ENCODE measurements around the gene PHF21A.
"Not testable (repeated sequence)": the region's sequence is repeated elsewhere in the genome, so short reads cannot be mapped to it uniquely, and the experiment has no call there.

Gene PHF21A

DNA sequence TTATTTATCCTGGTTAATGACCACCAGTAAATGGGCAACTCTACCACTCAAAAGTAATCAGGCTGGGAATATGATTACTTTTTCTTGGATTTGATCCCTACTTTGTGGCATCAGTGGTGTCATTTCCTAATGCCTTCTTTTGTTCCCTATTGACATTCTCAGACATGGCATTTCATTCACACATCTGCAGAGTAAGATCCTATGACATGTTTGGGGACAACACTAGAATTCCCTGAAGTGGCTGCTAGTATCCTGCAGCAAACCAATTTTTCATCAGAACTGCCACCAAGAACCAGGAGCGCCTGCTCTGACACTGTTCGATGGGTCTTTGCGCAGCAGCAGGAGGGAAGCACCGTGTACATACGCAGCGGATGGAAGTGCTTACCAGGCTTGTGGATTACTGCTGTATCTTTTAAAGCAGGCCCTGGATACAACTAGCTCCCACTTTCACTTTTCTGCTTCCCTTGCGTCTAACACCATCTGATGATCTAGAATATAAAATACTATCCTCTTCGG is 101.1 kb downstream of the PHF21A start:
- no peak for DNase-seq

DNA sequence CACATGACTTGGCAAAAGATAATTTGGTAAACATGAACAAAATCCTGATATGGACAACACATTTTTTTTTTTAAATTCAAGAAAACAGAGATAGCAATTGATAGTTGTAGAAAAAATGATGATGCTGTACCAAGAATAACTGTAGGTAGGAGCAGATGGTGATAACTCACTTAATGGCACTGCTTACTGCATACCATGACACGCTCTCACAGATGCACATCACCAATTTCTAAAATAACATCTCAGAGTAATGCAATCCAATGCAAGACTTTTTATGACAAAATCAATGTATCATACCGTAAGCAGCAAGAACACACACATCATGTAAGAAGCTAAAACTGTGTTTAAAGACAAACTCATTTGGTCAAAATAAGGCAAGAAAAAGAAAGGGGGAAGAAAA is 102.6 kb downstream of the PHF21A start:
- no peak for DNase-seq

DNA sequence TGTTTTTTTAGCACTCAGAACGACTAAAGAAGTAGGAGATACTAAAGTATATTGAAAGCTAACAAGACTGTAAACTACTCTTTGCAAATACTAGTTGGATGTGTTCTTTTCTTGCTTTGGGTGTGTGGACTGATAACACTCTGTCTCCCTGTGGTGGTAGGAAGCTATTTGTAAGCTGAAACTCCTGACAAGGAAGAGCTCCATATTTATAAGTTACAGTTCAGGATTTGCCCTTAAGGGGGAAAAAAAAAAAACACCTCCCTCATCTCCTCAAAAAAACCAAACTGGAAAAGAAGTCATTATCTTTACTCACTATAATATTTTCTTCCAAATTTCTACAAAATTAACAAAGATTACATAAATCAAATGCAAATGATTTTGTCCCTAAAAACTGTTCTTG is 103.9 kb downstream of the PHF21A start:
- no peak for DNase-seq

DNA sequence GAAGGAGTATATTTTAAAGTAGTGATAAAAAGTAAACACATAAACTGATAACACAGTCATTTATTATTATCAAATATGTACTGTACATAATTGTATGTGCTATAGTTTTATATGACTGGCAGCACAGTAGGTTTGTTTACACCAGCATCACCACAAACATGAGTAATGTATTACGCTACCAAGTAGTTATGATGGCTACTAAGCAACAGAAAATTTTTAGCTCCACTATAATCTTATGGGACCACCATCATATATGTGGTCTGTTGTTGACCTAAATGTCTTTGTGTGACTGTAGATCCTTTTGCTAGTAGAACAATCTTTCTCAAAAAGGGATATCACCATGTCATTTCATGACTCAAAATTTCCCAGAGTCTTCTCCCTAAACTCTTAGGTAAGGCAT is 105.3 kb downstream of the PHF21A start:
- DNase-seq, result no peak

DNA sequence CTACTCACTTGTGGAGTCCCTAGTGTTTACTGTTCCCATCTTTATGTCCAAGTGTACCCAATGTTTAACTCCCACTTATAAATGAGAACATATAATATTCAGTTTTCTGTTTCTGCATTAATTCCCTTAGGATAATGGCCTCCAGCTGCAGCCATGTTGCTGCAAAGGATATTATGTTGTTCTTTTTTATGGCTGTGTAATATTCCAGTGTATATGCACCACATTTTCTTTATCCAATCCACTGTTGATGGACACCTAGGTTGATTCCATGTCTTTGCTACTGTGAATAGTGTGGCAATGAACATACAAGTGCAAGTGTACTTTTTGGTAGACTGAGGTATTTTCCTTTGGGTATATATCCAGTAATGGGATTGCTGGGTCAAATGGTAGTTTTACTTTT is 107.1 kb downstream of the PHF21A start:
- DNase-seq, result not testable (repeated sequence)

DNA sequence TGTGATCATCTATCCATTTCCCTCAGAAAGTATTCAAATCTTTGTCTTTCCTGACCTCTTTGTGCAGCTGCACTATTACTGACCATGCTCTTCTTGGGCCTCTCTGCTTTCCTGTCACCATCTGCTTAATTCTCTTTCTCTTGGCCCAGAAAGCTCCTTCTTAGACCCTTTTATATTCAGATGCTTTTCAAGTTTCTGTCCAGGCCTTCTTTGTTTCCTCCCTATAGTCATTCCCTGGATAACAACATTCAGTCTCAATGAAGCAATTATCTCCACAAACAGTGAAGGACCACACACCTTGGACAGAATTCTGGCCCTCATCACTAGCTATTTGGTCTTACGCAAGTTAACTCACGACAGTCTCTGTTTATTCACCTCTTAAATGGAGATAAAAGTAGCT is 109.1 kb downstream of the PHF21A start:
- DNase-seq, result no peak

DNA sequence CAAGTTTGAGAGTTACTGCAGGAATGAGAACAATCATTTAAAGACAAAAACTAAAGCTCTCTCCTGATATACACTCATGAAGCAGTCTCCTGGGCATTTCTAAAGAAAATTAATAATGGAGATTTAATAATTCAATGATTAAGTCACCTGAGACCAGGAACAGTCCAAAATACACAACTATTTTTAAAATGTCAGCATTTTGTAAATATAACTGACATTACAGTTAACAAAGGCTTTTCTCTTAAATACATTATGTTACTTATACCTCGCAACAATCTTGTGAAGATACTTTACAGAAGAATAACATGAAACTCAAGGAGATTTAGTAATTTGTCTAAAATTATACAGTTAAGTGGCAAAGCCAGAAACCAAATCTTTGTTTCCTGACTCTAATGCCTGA is 111.2 kb downstream of the PHF21A start:
- DNase-seq, result no peak

DNA sequence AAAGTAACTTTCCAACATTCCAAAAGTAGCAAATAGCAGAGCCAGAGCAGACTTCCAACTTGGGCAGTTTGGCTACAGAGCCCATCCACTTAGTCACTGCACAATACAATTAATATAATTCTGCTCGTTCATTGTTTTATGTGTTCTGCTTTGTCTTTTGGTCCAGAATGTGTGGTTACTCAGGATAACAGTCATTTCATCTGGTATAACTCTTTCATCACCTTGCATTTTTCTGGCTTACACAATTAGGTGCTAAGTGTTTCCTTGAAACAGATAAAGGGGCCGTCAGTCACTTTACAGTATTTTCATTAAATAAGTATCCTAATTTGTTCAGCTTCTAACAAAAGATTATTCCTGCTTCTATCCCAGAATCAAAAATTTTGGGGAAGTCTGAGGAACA is 111.6 kb downstream of the PHF21A start:
- DNase-seq, result no peak

DNA sequence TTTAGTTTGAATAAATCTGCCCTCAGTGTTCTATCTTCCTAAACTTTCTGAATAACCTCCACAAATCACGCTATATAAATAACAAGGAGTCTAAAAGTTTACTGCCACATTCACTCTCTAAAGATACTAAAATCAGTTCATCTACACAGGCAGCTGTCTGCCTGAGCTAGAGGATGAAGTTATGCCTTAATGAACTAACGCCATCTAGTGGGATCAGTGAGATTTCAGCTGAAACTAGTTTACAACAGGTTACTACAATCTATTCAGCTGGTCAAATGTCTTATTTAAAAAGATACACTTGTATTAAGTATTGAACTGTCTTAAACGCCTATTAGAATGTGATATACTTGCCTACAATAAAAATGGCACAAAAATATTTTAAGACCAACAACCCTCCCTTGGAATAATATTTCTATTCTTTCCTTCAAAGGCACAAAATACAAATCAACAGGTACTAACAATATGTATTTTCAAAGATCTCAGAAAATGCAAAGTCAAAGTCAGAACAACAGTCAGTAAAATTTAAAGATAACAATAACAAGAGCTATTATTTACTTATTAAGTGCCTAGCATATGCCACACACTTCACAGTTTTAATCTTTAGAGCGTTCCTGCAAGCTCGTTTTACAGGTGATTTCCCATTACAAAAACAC is 114.7 kb downstream of the PHF21A start:
- DNase-seq, result peak; percentile 36

DNA sequence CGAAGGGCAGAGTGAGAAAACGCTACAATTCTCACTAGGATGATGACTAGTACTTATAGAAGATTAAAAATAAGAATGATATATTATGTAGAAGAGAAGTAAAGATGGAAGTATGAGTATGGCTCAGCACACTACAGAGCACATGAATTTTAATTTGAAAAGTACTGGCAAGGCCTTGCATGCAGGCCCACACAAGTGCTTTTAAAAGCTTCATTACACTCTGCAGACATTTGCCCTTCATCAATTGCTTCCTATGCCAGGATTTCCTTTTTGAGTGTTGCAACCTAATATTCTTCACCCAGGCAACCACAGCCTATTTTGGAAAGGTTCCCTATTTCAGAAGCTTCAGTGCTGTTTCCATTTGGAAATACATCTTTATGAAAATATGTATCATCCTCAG is 117.7 kb downstream of the PHF21A start:
- peak; percentile 19 for DNase-seq

DNA sequence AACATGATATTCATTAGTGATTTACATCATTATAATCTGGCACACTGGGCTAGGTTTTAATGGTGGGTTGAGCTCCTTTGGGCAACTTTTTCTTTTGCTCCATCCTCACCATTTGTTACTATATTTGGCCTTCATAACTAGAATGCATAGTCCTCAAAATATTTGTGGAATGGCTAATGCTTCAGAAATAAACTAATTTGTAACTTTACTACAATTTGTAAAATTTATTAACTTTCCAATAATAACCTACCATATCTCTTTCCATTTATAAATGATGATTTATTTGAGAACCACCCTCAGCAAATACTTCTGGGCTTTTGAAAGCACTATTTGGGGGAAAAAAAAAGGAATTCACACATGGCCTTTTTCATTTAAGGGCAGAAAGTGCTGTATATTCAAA is 119.1 kb downstream of the PHF21A start:
- no peak for DNase-seq

DNA sequence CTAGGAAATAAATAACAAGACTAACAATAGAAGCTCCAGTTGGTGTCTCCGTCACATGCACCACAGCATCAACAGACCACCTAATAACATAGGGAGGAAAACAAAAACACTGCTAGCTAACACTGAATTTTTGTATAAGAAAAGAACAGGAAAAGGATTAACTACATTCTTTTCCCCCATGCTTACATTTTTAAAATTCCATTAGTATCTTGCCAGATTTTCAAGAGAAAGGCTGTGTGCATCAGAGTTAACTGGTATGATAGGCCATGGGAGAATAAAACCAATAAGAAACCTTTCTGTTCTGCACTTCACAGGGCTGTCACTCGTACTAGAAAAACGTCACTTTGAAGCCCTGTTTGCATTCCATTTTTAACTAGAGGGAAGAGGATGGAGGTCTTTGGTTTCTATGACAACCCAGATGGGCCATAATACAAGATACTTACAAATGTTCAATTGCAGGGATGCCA is 119.8 kb downstream of the PHF21A start:
- DNase-seq, result no peak

DNA sequence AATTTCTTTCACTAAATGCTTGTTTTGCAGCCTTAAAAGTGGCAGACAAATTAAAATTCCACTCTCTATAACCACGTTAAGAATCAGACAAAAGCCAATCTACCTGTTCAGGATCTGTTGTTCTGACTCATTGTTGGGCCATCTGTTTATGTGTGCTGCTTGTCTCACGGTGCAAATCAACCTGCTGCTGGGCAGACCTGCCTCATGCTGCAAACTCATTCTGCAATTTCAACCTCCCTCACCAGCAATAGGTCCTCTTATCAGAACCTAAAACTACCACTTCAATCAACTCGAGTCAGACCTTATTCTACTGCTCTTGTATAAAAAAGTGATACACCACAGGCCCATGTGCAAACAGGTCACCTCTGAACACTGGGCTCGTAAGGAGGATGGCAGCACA is 123.7 kb downstream of the PHF21A start:
- no peak for DNase-seq

DNA sequence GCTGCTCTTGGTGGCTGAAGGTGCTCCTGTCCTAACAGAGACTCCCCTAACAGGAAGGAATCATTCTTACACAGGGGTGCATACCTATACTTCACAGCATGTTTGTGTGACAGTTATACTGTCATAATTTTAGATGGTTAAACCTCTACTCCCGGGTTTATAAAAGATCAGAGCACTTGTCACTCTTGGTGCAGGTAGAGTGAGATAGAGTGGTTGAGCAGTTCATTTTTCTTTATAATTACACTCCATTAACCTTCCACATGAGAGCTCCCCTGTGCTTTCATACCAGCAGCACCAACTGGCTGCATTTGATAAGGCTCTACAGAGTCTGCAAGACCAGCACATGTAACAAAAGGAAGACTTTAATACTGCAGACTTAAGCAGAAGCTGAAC is 125.9 kb downstream of the PHF21A start:
- no peak for DNase-seq

DNA sequence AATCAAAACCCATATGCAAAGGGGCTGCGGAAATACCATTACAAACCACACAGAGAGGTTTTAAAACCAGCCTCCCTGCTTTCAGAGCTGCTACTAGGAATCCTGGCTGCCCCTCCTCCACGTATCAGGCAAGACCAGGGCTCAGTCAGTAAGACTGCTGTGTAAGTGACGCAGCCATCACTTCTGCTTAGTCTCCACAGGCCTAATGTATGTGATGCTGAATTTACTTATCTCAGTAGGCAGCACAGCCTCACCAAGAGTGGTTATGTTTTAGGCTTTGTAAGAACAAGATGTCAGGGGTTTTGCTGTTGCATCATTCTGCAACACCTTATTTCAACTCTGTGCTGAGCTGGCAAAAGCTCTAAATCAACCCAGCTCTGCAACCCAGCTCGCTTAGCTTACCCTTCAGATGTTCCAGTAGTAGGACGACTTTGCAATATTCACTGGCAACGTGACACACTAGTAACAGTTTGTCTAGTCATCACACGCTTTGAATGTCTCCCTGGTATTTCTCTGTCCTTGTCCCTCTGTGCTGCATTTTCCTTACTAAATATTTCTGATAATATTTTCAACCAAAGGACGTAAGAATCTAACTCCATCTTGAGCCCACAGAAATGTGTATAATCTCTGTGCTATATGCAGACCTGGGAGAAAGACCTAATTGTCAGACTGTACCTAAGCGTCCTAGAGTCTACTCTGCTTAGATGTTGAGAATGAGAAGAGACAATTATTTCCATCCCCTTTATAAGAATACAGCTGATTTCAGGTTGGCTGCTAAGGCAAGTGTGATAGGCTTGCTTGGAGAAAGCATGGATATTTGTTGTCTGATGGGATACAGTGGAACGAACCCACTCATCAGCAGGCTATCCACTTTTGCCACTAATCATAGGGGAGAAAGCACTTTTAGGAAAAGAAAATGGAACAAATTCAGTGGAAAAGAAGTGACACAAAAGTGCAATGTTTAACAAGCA is 126.6 kb downstream of the PHF21A start:
- DNase-seq, result no peak

DNA sequence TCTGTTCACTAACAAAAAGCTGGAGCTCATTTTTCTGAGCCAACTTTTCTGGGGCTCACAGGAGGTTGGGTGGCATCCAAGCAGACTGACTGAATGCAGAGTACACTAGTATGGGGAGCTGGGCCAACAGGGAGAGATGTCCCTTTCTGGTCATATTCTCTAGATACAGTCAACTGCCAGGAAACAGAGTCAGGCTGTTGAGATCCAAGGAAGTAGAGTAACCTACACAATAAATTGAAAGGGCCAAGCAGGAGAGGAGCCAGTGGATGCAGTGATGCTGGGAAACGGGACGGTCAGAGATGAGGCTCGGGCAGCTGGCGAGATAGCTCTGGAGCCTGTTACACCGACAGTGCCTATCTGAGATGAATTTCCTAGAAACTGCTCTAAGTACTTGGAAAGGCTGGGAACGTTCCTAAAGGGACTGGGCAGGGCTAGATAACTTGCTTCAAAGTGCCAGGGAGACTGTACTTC is 127.7 kb downstream of the PHF21A start:
- DNase-seq, result no peak

DNA sequence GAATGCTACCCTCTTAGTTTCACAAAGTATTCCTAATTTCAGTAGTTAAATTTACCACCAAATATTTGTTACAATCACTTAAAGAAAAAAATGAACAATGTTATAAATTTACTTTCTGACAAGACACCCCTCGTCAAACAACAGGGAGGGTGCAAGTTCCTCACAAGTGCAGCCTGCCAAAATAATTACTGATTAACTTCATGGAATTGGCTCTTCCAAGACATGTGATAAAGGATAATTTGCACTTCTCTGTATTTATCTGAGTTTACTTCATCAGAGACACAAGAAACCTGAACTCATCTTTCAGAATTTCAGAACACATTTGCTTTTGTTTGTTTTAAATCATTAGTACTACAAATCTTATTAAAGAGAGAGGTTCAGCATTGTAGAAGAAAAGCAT is 132.3 kb downstream of the PHF21A start:
- DNase-seq, result no peak

DNA sequence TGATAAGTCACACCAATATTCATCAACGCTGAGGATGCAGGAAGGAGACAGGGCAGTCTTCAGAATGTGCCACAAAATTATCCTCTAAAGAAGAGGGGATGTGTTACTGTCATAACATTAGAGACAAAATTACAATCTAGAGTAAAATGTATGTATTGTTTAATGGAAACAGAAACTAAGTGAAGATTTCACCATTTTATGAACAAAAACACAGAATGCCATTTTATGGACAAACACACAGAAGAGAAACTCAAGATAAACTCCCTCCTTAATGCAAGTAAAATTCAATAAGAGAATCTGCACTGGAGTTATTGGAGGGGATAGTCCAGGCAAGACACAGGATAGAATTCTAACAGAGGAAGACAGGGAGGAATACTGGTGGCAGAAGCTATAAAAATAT is 136.0 kb downstream of the PHF21A start:
- DNase-seq, result no peak

DNA sequence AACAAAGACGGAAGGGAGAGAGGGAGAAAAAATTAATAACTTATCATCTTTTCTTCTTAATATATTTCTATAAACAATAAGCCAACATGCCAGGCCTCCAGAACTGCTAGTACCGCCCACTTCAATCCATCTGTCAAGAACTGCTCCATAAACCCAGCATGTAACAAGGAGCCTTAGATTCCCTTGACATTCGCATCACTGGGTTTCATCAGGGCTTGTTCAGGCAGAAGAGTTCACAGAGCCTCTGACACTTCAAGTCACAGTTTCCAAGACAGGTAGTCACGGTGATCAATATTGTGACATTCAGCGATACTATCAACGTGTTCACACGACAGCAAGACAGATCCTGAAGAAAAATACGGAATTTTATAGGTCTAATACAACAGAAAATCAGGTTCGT is 137.1 kb downstream of the PHF21A start:
- DNase-seq, result no peak

DNA sequence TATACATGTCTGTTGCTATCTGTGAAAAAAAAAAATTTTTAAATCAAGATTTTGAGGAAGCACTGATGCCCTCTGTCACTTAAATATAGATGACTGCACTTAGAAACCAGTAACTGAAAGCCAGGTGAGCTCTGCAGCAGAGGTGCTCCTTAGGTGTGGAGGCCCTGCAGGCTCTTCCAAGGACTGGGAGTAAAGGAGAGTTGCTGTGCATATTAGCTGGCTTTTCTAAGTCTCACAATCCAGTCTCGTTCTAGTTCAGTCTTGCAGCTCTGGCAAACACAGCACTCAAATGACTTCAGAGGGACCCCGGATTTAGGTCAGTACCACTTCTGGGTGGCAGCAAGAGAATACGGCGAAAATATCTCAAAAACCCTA is 137.8 kb downstream of the PHF21A start:
- DNase-seq, result no peak

DNA sequence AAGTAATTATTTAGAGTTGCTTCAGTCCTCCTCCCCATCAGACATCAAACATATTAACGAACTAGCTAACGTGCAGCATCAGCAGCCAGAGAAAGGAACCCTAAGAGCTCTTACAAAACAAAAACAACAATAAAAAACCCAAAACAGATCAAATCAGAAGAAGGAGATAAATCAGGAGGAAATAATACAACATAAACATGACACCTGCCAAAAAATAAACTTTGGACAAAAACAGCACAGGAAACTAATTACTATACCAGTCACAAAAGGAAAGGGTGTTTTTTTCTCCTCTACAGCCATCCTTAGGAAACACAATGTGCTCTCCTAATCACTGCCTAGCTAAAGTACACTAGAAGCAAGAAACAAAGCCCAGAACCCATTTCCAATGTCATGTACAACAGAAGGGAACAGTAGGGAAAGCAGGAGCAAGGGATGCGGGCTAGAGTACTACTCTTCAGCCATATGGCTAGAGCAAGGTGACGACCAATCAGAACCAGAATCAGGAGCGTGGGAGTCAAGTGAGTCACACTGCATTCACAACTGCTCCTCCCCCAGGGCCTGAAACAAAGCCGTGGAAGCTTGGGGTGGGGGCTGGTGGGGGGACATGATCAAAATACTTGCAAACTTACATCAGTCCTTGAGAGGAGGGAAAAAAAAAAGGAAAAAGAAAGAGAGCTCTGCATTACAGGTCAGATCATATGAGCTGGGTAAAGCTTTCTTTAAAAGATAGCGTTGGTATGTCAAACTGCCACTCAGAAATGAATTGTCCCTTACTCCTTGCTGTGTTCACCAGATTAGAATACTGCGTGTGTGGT is 138.4 kb downstream of the PHF21A start:
- no peak for DNase-seq

DNA sequence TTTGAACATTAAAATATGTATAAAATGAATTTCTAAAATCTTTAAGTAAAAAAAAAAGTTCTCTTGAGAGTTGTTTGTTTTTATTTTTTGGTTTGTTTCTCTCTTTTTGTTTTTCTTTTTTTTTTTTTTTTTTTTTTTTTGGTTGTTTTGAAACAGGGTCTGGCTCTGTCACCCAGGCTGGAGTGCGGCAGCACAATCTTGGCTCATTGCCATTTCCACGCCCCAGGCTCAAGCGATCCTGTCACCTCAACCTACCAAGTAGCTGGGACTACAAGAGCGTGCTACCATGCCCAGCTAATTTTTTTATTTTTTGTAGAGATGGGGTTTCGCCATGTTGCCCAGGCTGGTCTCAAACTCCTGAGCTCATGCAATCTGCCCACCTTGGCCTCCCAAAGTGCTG is 139.4 kb downstream of the PHF21A start:
- DNase-seq, result not testable (repeated sequence)

DNA sequence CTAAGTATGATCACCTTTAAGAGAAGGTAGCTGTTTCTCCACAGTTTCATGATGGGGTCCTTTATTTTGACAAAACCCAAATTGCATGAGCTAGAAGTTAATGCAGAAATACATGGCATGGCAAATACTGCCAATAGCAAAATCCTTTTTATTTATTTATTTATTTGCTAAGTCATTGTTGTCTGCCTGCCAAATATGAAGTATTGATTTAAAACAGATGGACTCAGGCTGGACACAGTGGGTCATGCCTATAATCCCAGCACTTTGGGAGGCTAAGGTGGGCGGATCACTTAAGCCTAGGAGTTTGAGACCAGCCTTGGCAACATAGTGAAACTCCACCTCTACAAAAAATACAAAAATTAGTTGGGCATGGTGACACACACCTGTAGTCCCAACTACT is 146.4 kb downstream of the PHF21A start:
- DNase-seq, result no peak
